Measurements from ENCODE around the gene DENND2A. TPM values are rescaled to one million over a fixed set of nuclear protein-coding genes. Genes with fewer than 3 reads are reported as not detected.

Gene DENND2A
- total RNA-seq, 1 donor from 2014 or later = 10.8 TPM

GRCh38 chr7:140593672-140593982 lies 47.0 kb downstream of the DENND2A start:
- H3K36me3 ChIP-seq = no peaks in the 10 kb centered on the region
- no peak overlapping the region for H3K4me3 ChIP-seq
- TF ChIP-seq CTCF (IDR thresholded peaks at IDR 0.05; ENCODE audit: borderline replicate concordance) = no peak
- no peak for DNase-seq
- H3K27me3 ChIP-seq (ENCODE audit: low read depth) = no peaks in the 10 kb centered on the region
- H3K27ac ChIP-seq (replicated peaks) = peak overlapping the region; percentile 44
- no peaks in the 10 kb centered on the region for H3K9me3 ChIP-seq (replicated peaks)
- intact Hi-C loops (cut with micrococcal nuclease) = no loop called here
- peaks cover 45% of the 10 kb centered on the region for H3K4me1 ChIP-seq

GRCh38 chr7:140592964-140593671 lies 47.5 kb downstream of the DENND2A start:
- no peak for DNase-seq
- no peaks in the 10 kb centered on the region for H3K36me3 ChIP-seq
- H3K4me3 ChIP-seq = no peak overlapping the region
- H3K27me3 ChIP-seq (ENCODE audit: low read depth) = no peaks in the 10 kb centered on the region
- no peaks in the 10 kb centered on the region for H3K9me3 ChIP-seq (replicated peaks)
- H3K4me1 ChIP-seq = peaks cover 44% of the 10 kb centered on the region
- TF ChIP-seq CTCF (IDR thresholded peaks at IDR 0.05; ENCODE audit: borderline replicate concordance) = no peak
- intact Hi-C loops (cut with micrococcal nuclease) = no loop called here
- H3K27ac ChIP-seq (replicated peaks) = no peak overlapping the region

GRCh38 chr7:140591180-140591902 lies 49.3 kb downstream of the DENND2A start:
- Histone ChIP-seq H3K27ac (replicated peaks) (no peak overlapping the region), H3K4me1 (peaks cover 39% of the 10 kb centered on the region)

GRCh38 chr7:140587243-140587642 lies 53.4 kb downstream of the DENND2A start:
- no peak overlapping the region for H3K27ac ChIP-seq (replicated peaks)
- peaks cover 14% of the 10 kb centered on the region for H3K4me1 ChIP-seq
- TF ChIP-seq CTCF (IDR thresholded peaks at IDR 0.05; ENCODE audit: borderline replicate concordance) = no peak
- peaks cover 49% of the 10 kb centered on the region for H3K36me3 ChIP-seq
- H3K27me3 ChIP-seq (ENCODE audit: low read depth) = no peaks in the 10 kb centered on the region
- intact Hi-C loops (cut with micrococcal nuclease) = no loop called here
- no peak for DNase-seq
- H3K4me3 ChIP-seq = no peak overlapping the region
- H3K9me3 ChIP-seq (replicated peaks) = no peaks in the 10 kb centered on the region

More at GRCh38 chr7:140591180-140591902, 49.3 kb downstream of the DENND2A start:
- Histone ChIP-seq H3K27me3 (ENCODE audit: low read depth) (no peaks in the 10 kb centered on the region), H3K36me3 (peaks cover 10% of the 10 kb centered on the region), H3K4me3 (no peak overlapping the region), H3K9me3 (replicated peaks) (no peaks in the 10 kb centered on the region)
- TF ChIP-seq CTCF (IDR thresholded peaks at IDR 0.05; ENCODE audit: borderline replicate concordance) = no peak
- DNase-seq = no peak
- intact Hi-C loops (cut with micrococcal nuclease) = no loop called here

GRCh38 chr7:140586516-140586915 lies 54.1 kb downstream of the DENND2A start:
- peaks cover 55% of the 10 kb centered on the region for H3K36me3 ChIP-seq
- peaks cover 13% of the 10 kb centered on the region for H3K4me1 ChIP-seq
- intact Hi-C loops (cut with micrococcal nuclease) = no loop called here
- TF ChIP-seq CTCF (IDR thresholded peaks at IDR 0.05; ENCODE audit: borderline replicate concordance) = no peak
- H3K27ac ChIP-seq (replicated peaks) = no peak overlapping the region
- H3K9me3 ChIP-seq (replicated peaks) = no peaks in the 10 kb centered on the region
- DNase-seq = peak; percentile 27
- no peaks in the 10 kb centered on the region for H3K27me3 ChIP-seq (ENCODE audit: low read depth)
- no peak overlapping the region for H3K4me3 ChIP-seq

All from left ventricle myocardium inferior (tissue), 1 donor.